B cell (primary cell): ENCODE results near the gene ING5.

Source experiments
- CTCF ChIP-seq: fragments of 200-600 bp; IDR thresholded peaks from one replicate; pipeline ENCODE4 v1.8.0; 2022; ENCODE audit warnings: antibody characterized with exemption, mild to moderate bottlenecking
- EZH2 ChIP-seq: IDR thresholded peaks from 2 replicates; pipeline ENCODE4 v1.6.1; 2012; ENCODE audit warnings: borderline replicate concordance, low read depth, mild to moderate bottlenecking, moderate library complexity, low read length; ENCODE audit not compliant: insufficient read depth, poor library complexity, severe bottlenecking

- TF ChIP-seq CTCF (no peak), EZH2 (no peak)
Observed at GRCh38 chr2:241764275-241765241, 62.7 kb downstream of the ING5 start.
